IMR-90 (cell line): Measurements from ENCODE around the gene POR. TPM values are rescaled to one million over a fixed set of nuclear protein-coding genes. Genes with fewer than 3 reads are reported as not detected.

Experiments used
- ATAC-seq: fragments of 200-7000 bp; cut with Tn5 transposase; 2 replicates; pipeline ENCODE4 v1.9.1; 2020; ENCODE audit warnings: low read depth, mild to moderate bottlenecking, moderate library complexity
- BruUV-seq: library from RNA; stranded (reverse); fragments of 400-500 nt; replicated peaks from 2 replicates; lab custom pipeline; 2021; lab: Mats Ljungman, UMichigan
- CTCF ChIA-PET: fragments of 300-600 bp; formaldehyde crosslinking; extraction: SDS; loops from one replicate; lab custom pipeline; 2021; ENCODE audit warnings: antibody characterized with exemption; lab: Yijun Ruan, JAX
- POLR2A ChIA-PET: fragments of 300-600 bp; sonication (Branson Sonifier 250); formaldehyde crosslinking; loops from one replicate; lab custom pipeline; 2022; ENCODE audit warnings: antibody characterized with exemption; ENCODE audit not compliant: unreplicated experiment; lab: Charles Lee
- DNase-seq: peaks from one replicate; pipeline ENCODE4 v3.0.0; 2013
- H2AFZ ChIP-seq: replicated peaks from 2 replicates; pipeline ENCODE3; 2013; ENCODE audit warnings: low read length, mild to moderate bottlenecking; ENCODE audit not compliant: poor library complexity
- H2AK5ac ChIP-seq: 2 replicates; pipeline ENCODE4 v1.6.1; 2013; ENCODE audit warnings: low read depth, low read length, inconsistent platforms
- H2AK9ac ChIP-seq: replicated peaks from 2 replicates; pipeline ENCODE3; 2013; ENCODE audit warnings: mild to moderate bottlenecking, low read depth, low read length, moderate library complexity; ENCODE audit not compliant: poor library complexity
- H2BK120ac ChIP-seq: 2 replicates; pipeline ENCODE4 v1.6.1; 2013; ENCODE audit warnings: low read depth, low read length, inconsistent platforms
- H2BK15ac ChIP-seq: 3 replicates; pipeline ENCODE4 v1.6.1; 2013; ENCODE audit warnings: low read depth, low read length, inconsistent platforms
- H2BK20ac ChIP-seq: 2 replicates; pipeline ENCODE4 v1.6.1; 2013; ENCODE audit warnings: low read depth, mild to moderate bottlenecking, inconsistent platforms, low read length, moderate library complexity
- H2BK5ac ChIP-seq: 2 replicates; pipeline ENCODE4 v1.6.1; 2013; ENCODE audit warnings: mild to moderate bottlenecking, low read depth, low read length, inconsistent platforms; ENCODE audit not compliant: poor library complexity, severe bottlenecking
- H3K14ac ChIP-seq: replicated peaks from 2 replicates; pipeline ENCODE4 v1.6.1; 2013; ENCODE audit warnings: low read depth, low read length, inconsistent platforms
- H3K18ac ChIP-seq: 2 replicates; pipeline ENCODE4 v1.6.1; 2013; ENCODE audit warnings: low read depth, low read length, control low read depth
- H3K23ac ChIP-seq: 2 replicates; pipeline ENCODE4 v1.6.1; 2013; ENCODE audit warnings: low read depth, low read length, inconsistent platforms
- H3K27ac ChIP-seq: 2 replicates; pipeline ENCODE4 v1.5.1; 2013; ENCODE audit warnings: mild to moderate bottlenecking, control low read depth, low read length; ENCODE audit not compliant: insufficient read depth
- H3K27me3 ChIP-seq: 2 replicates; pipeline ENCODE4 v1.6.1; 2013; ENCODE audit warnings: low read length; ENCODE audit not compliant: control insufficient read depth, insufficient read depth
- H3K36me3 ChIP-seq: 2 replicates; pipeline ENCODE4 v1.6.1; 2013; ENCODE audit warnings: low read length, mixed read lengths; ENCODE audit not compliant: control insufficient read depth, insufficient read depth
- H3K4ac ChIP-seq: 2 replicates; pipeline ENCODE4 v1.6.1; 2013; ENCODE audit warnings: low read depth, low read length, inconsistent platforms
- H3K4me1 ChIP-seq: 2 replicates; pipeline ENCODE4 v1.6.1; 2013; ENCODE audit warnings: low read length, mixed read lengths; ENCODE audit not compliant: control insufficient read depth, insufficient read depth
- H3K4me2 ChIP-seq: 2 replicates; pipeline ENCODE4 v1.6.1; 2013; ENCODE audit warnings: low read depth, mild to moderate bottlenecking, control low read depth, low read length, moderate library complexity
- H3K4me3 ChIP-seq: 2 replicates; pipeline ENCODE4 v1.5.1; 2013; ENCODE audit warnings: low read depth, mild to moderate bottlenecking, control low read depth, low read length, moderate library complexity; ENCODE audit not compliant: insufficient read depth
- H3K56ac ChIP-seq: 2 replicates; pipeline ENCODE4 v1.6.1; 2013; ENCODE audit warnings: low read length, inconsistent platforms; ENCODE audit not compliant: insufficient read depth; ENCODE audit errors: extremely low read depth
- H3K79me1 ChIP-seq, 2 experiments: 2 replicates each; pipeline ENCODE4 v1.6.1; 2013; ENCODE audit warnings: low read length in 2 of 2, inconsistent platforms in 1 of 2, low read depth in 1 of 2
- H3K9ac ChIP-seq: 2 replicates; pipeline ENCODE4 v1.6.1; 2013; ENCODE audit warnings: low read depth, low read length, control low read depth
- H3K9me1 ChIP-seq: 2 replicates; pipeline ENCODE4 v1.6.1; 2013; ENCODE audit warnings: low read length, inconsistent platforms; ENCODE audit not compliant: insufficient read depth
- H3K9me3 ChIP-seq: 2 replicates; pipeline ENCODE4 v1.6.1; 2013; ENCODE audit warnings: low read length; ENCODE audit not compliant: control insufficient read depth, insufficient read depth
- H4K20me1 ChIP-seq: 2 replicates; pipeline ENCODE4 v1.6.1; 2013; ENCODE audit warnings: low read length, inconsistent platforms; ENCODE audit not compliant: insufficient read depth
- H4K5ac ChIP-seq: 2 replicates; pipeline ENCODE4 v1.6.1; 2013; ENCODE audit warnings: mild to moderate bottlenecking, low read depth, low read length, control low read depth
- H4K8ac ChIP-seq, 2 experiments: 2 replicates each; pipeline ENCODE4 v1.6.1; 2013; ENCODE audit warnings: low read depth in 2 of 2, low read length in 2 of 2, control low read depth in 1 of 2, inconsistent platforms in 1 of 2
- H4K91ac ChIP-seq: 2 replicates; pipeline ENCODE4 v1.6.1; 2013; ENCODE audit warnings: low read depth, low read length, inconsistent platforms; ENCODE audit not compliant: insufficient read depth
- BHLHE40 ChIP-seq: fragments of 150-350 bp; IDR thresholded peaks from 2 replicates; pipeline ENCODE4 v1.6.1; 2016; ENCODE audit warnings: mild to moderate bottlenecking, low read depth, low read length
- CEBPB ChIP-seq: IDR thresholded peaks from 2 replicates; pipeline ENCODE4 v1.6.1; 2012; ENCODE audit warnings: low read depth, low read length, improper control_type of control experiment
- CHD1 ChIP-seq: IDR thresholded peaks from 2 replicates; pipeline ENCODE4 v1.6.1; 2012; ENCODE audit warnings: low read depth, low read length, improper control_type of control experiment
- CTCF ChIP-seq: conservative IDR thresholded peaks from 2 replicates; pipeline ENCODE4 v1.5.1; 2012; ENCODE audit warnings: mild to moderate bottlenecking, low read depth, low read length, improper control_type of control experiment
- ELK1 ChIP-seq: fragments of 150-350 bp; IDR thresholded peaks from 2 replicates; pipeline ENCODE4 v1.6.1; 2016; ENCODE audit warnings: low read depth, mild to moderate bottlenecking, low read length, moderate library complexity, borderline replicate concordance
- FOS ChIP-seq: fragments of 150-350 bp; IDR thresholded peaks from 2 replicates; pipeline ENCODE4 v1.6.1; 2016; ENCODE audit warnings: low read depth, low read length
- MAFK ChIP-seq: IDR thresholded peaks from 2 replicates; pipeline ENCODE4 v1.6.1; 2012; ENCODE audit warnings: low read depth, low read length, improper control_type of control experiment
- MAZ ChIP-seq: IDR thresholded peaks from 2 replicates; pipeline ENCODE4 v1.6.1; 2012; ENCODE audit warnings: low read depth, mild to moderate bottlenecking, low read length, improper control_type of control experiment, moderate library complexity, borderline replicate concordance
- MXI1 ChIP-seq: IDR thresholded peaks from 2 replicates; pipeline ENCODE4 v1.6.1; 2012; ENCODE audit warnings: low read depth, mild to moderate bottlenecking, low read length, moderate library complexity, borderline replicate concordance
- NFE2L2 ChIP-seq: fragments of 150-350 bp; IDR thresholded peaks from 2 replicates; pipeline ENCODE4 v1.6.1; 2016; ENCODE audit warnings: low read depth, mild to moderate bottlenecking, low read length
- POLR2A ChIP-seq: IDR thresholded peaks from 2 replicates; pipeline ENCODE4 v1.6.1; 2012; ENCODE audit warnings: mild to moderate bottlenecking, low read depth, low read length
- RAD21 ChIP-seq: IDR thresholded peaks from 2 replicates; pipeline ENCODE4 v1.6.1; 2012; ENCODE audit warnings: low read length, improper control_type of control experiment
- RCOR1 ChIP-seq: IDR thresholded peaks from 2 replicates; pipeline ENCODE4 v1.6.1; 2012; ENCODE audit warnings: mild to moderate bottlenecking, low read length, improper control_type of control experiment; ENCODE audit not compliant: insufficient replicate concordance
- RFX5 ChIP-seq: IDR thresholded peaks from 2 replicates; pipeline ENCODE4 v1.8.0; 2012; ENCODE audit warnings: low read depth, mild to moderate bottlenecking, low read length, moderate library complexity
- SMC3 ChIP-seq: fragments of 150-350 bp; IDR thresholded peaks from 2 replicates; pipeline ENCODE4 v1.6.1; 2016; ENCODE audit warnings: low read depth, mild to moderate bottlenecking, antibody characterized with exemption, low read length, moderate library complexity
- WGBS, 2 experiments: methylation state at CpG; one replicate each; pipeline versions ENCODE4 v1.1.5 to v1.1.7; 2013; ENCODE audit warnings: missing lambda C conversion rate in 2 of 2; ENCODE audit not compliant: insufficient read length in 1 of 2; ENCODE audit errors: extremely low coverage in 2 of 2; 5-methylcytosine and 5-hydroxymethylcytosine counted together
- dilution Hi-C: fragments of 300-500 bp; cut with HindIII; formaldehyde crosslinking; loops from one replicate; pipeline ENCODE4 v1.14.3; 2018; ENCODE audit warnings: low sequenced_read_pairs; ENCODE audit not compliant: unreplicated experiment
- in situ Hi-C: fragments of 300-500 bp; cut with MboI; formaldehyde crosslinking; loops from 3 replicates; pipeline ENCODE4 v1.14.3; 2019; ENCODE audit warnings: low sequenced_read_pairs, inconsistent platforms, mixed read lengths
- intact Hi-C: fragments of 100-400 bp; cut with micrococcal nuclease; formaldehyde crosslinking; loops from 2 replicates; pipeline ENCODE4 v1.10.0; 2022
- polyA plus RNA-seq, 3 experiments: library from polyadenylated mRNA; depleted of rRNA; stranded (reverse); fragments of >200 nt; gene quantifications; 2 replicates each; pipeline ENCODE4 v1.2.3, GENCODE V29; 2012; ENCODE audit warnings: low replicate concordance in 1 of 3
- total RNA-seq: library from RNA; depleted of rRNA; stranded (reverse); fragments of >200 nt; gene quantifications from 2 replicates; pipeline ENCODE4 v1.2.3, GENCODE V29; 2012
- TF ChIP-seq, protein P1 (sequence below): fragments of 150-350 bp; IDR thresholded peaks from 2 replicates; pipeline ENCODE4 v1.6.1; 2017; ENCODE audit warnings: mild to moderate bottlenecking, antibody characterized with exemption, low read length, low read depth

The POR gene
- total and polyA plus RNA-seq, 2 of the 4 experiments (the other 2 are of a cell fraction) = 25.5 to 42.2 TPM

DNA sequence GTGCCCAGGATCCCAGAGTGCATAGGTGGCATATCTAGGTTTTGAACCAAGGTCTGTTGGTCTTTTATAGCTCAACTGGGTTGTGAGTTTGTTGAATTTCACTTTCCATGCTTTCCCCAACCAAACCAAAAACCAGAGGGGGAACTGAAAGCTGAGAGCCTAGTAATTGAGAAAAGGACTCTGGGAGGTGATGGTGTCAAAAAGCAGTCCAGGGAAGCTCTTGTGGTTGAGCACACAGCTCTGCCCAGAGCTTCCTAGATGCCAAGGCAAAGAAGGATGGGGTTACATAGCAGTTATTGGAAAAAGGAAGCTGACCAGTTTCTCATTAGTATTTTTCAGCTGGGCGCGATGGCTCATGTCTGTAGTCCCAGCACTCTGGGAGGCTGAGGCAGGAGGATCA is 9.9 kb downstream of the POR start:
- no peak overlapping the region for H4K91ac ChIP-seq
- no peak overlapping the region for H3K4me3 ChIP-seq
- DNase-seq = no peak
- no peak overlapping the region for H4K8ac ChIP-seq
- no peak overlapping the region for H2AK9ac ChIP-seq
- H3K9me1 ChIP-seq = peaks cover 27% of the 10 kb centered on the region
- H2BK5ac ChIP-seq = no peak overlapping the region
- peaks cover 54% of the 10 kb centered on the region; the same call in 1 of the 2 replicates for H4K20me1 ChIP-seq
- H3K56ac ChIP-seq = no peak overlapping the region
- H2AK5ac ChIP-seq = no peak overlapping the region
- no peak overlapping the region for H2BK15ac ChIP-seq
- ChIA-PET POLR2A (interaction anchor here (0.6 kb wide), 1 partner anchor 383 kb away, joined by 3 read pairs; no protein-coding TSS in a partner anchor), CTCF (interaction anchor here (1.1 kb wide), 1 partner anchor 8 kb away, joined by 3 read pairs; no protein-coding TSS in a partner anchor)
- no peak overlapping the region for H3K9ac ChIP-seq
- no peak overlapping the region for H3K18ac ChIP-seq
- H3K9me3 ChIP-seq = no peaks in the 10 kb centered on the region
- BruUV-seq = no TSS peak
- no peak overlapping the region for H3K27ac ChIP-seq
- dilution Hi-C loops (no loop called here), in situ Hi-C loops (no loop called here), intact Hi-C loops (no loop called here)
- no peak for ATAC-seq
- H4K5ac ChIP-seq = no peak overlapping the region
- no peak overlapping the region for H3K23ac ChIP-seq
- no peak overlapping the region for H2AFZ ChIP-seq
- no peak overlapping the region for H3K4me2 ChIP-seq
- H3K27me3 ChIP-seq = no peaks in the 10 kb centered on the region
- no peak for TF ChIP-seq ELK1
- no peak for TF ChIP-seq MXI1
- no peak for TF ChIP-seq POLR2A
- no peak for TF ChIP-seq CHD1
- no peak for TF ChIP-seq FOS
- no peak for TF ChIP-seq BHLHE40
- TF ChIP-seq CTCF = no peak
- no peak for TF ChIP-seq RAD21
- TF ChIP-seq MAFK = no peak
- no peak for TF ChIP-seq CEBPB
- TF ChIP-seq RCOR1 = no peak
- no peak for TF ChIP-seq NFE2L2
- TF ChIP-seq, protein P1, sequence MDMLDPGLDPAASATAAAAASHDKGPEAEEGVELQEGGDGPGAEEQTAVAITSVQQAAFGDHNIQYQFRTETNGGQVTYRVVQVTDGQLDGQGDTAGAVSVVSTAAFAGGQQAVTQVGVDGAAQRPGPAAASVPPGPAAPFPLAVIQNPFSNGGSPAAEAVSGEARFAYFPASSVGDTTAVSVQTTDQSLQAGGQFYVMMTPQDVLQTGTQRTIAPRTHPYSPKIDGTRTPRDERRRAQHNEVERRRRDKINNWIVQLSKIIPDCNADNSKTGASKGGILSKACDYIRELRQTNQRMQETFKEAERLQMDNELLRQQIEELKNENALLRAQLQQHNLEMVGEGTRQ = no peak
- TF ChIP-seq RFX5 = no peak
- TF ChIP-seq MAZ = no peak
- TF ChIP-seq SMC3 = no peak
- no peak overlapping the region for H3K14ac ChIP-seq
- no peaks in the 10 kb centered on the region for H3K4me1 ChIP-seq
- H3K36me3 ChIP-seq = peaks cover 4% of the 10 kb centered on the region; the same call in 1 of the 2 replicates
- no peak overlapping the region for H2BK120ac ChIP-seq
- H3K4ac ChIP-seq = no peak overlapping the region
- peaks cover 34 to 84% of the 10 kb centered on the region in 2 experiments for H3K79me1 ChIP-seq
- WGBS, 2 experiments = no CpG with 5 or more reads among the region's 2 CpGs
- H2BK20ac ChIP-seq = no peak overlapping the region
